Gastroesophageal sphincter (tissue), 3 donors: ENCODE data around the gene TGM6.

Source experiments
- EP300 ChIP-seq: sonication (generic); formaldehyde crosslinking; IDR thresholded peaks from one replicate; pipeline ENCODE4 v1.6.1; 2017; ENCODE audit warnings: antibody characterized with exemption, mild to moderate bottlenecking
- POLR2AphosphoS5 ChIP-seq: sonication (generic); formaldehyde crosslinking; IDR thresholded peaks from one replicate; pipeline ENCODE4 v1.6.1; 2017; ENCODE audit warnings: antibody characterized with exemption
- TF ChIP-seq, protein P1 (sequence below), 4 experiments: fragments of 200-600 bp in 2 of 4; fragments of 450-650 bp in 2 of 4; sonication (generic) in 1 of 4; IDR thresholded peaks; one replicate each; pipeline ENCODE4 v1.5.1; 2017 to 2019; ENCODE audit warnings: antibody characterized with exemption in 4 of 4, mild to moderate bottlenecking in 2 of 4, moderate library complexity in 2 of 4

DNA sequence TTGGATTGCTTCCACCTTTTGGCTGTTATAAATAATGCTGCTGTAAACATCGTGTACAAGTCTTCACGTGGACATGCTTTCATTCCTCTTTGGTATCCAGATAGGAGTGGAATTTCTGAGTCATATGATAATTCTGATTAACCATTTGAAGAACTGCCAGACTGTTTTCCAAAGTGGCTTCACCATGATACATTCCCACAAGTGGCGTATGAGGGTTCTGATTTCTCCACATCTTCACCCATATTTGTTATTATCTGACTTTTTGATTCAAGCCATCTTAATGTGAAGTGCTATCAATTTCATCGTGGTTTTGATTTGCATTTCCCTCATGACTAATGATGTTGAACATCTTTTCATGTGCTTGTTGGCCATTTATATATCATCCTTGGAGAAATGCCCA, 92.8 kb downstream of the TGM6 start:
- TF ChIP-seq, protein P1, sequence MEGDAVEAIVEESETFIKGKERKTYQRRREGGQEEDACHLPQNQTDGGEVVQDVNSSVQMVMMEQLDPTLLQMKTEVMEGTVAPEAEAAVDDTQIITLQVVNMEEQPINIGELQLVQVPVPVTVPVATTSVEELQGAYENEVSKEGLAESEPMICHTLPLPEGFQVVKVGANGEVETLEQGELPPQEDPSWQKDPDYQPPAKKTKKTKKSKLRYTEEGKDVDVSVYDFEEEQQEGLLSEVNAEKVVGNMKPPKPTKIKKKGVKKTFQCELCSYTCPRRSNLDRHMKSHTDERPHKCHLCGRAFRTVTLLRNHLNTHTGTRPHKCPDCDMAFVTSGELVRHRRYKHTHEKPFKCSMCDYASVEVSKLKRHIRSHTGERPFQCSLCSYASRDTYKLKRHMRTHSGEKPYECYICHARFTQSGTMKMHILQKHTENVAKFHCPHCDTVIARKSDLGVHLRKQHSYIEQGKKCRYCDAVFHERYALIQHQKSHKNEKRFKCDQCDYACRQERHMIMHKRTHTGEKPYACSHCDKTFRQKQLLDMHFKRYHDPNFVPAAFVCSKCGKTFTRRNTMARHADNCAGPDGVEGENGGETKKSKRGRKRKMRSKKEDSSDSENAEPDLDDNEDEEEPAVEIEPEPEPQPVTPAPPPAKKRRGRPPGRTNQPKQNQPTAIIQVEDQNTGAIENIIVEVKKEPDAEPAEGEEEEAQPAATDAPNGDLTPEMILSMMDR (IDR thresholded peaks at IDR 0.05) = no peak
- TF ChIP-seq POLR2AphosphoS5 (no peak), EP300 (no peak)
